Nephron progenitor cell (in vitro differentiated cells): Measurements from ENCODE around the gene CTNNA2.

Experiments
- DNase-seq: peaks from one replicate; pipeline ENCODE4 v3.0.0; 2021
- H3K27ac Mint-ChIP-seq: 2 replicates; pipeline ENCODE4 v1.8.0; 2021; ENCODE audit warnings: mild to moderate bottlenecking, moderate library complexity, mixed read lengths
- H3K27me3 Mint-ChIP-seq: 2 replicates; pipeline ENCODE4 v1.8.0; 2021; ENCODE audit warnings: mild to moderate bottlenecking, low read depth, mixed read lengths; ENCODE audit not compliant: poor library complexity
- H3K36me3 Mint-ChIP-seq: 2 replicates; pipeline ENCODE4 v1.8.0; 2021; ENCODE audit warnings: low read depth, mixed read lengths
- H3K4me1 Mint-ChIP-seq: 2 replicates; pipeline ENCODE4 v1.8.0; 2021; ENCODE audit warnings: mixed read lengths
- H3K4me3 Mint-ChIP-seq: 2 replicates; pipeline ENCODE4 v1.8.0; 2021; ENCODE audit warnings: mild to moderate bottlenecking, moderate library complexity, mixed read lengths
- H3K9me3 Mint-ChIP-seq: 2 replicates; pipeline ENCODE4 v1.8.0; 2021; ENCODE audit warnings: mild to moderate bottlenecking, moderate library complexity, mixed read lengths
- CTCF ChIP-seq: fragments of 200-600 bp; sonication (generic); IDR thresholded peaks from 2 replicates; pipeline ENCODE4 v1.5.0; 2021; ENCODE audit warnings: antibody characterized with exemption

CTNNA2 gene

GRCh38 chr2:80168037-80168436 lies 655.2 kb downstream of the CTNNA2 start:
- no peaks in the 10 kb centered on the region for H3K9me3 Mint-ChIP-seq
- no peak for DNase-seq
- peaks cover 4% of the 10 kb centered on the region for H3K27me3 Mint-ChIP-seq
- H3K36me3 Mint-ChIP-seq = no peaks in the 10 kb centered on the region
- no peak overlapping the region for H3K27ac Mint-ChIP-seq
- no peak for TF ChIP-seq CTCF
- no peak overlapping the region for H3K4me3 Mint-ChIP-seq
- H3K4me1 Mint-ChIP-seq = peaks cover 15% of the 10 kb centered on the region

GRCh38 chr2:80168801-80169200 lies 656.0 kb downstream of the CTNNA2 start:
- no peaks in the 10 kb centered on the region for H3K36me3 Mint-ChIP-seq
- H3K27me3 Mint-ChIP-seq = peaks cover 4% of the 10 kb centered on the region
- no peak for DNase-seq
- no peaks in the 10 kb centered on the region for H3K9me3 Mint-ChIP-seq
- peaks cover 15% of the 10 kb centered on the region for H3K4me1 Mint-ChIP-seq
- no peak overlapping the region for H3K4me3 Mint-ChIP-seq
- H3K27ac Mint-ChIP-seq = no peak overlapping the region
- no peak for TF ChIP-seq CTCF

- H3K27ac Mint-ChIP-seq = no peak overlapping the region
- TF ChIP-seq CTCF = no peak
- H3K9me3 Mint-ChIP-seq = no peaks in the 10 kb centered on the region
- H3K4me1 Mint-ChIP-seq = peaks cover 15% of the 10 kb centered on the region
- no peaks in the 10 kb centered on the region for H3K36me3 Mint-ChIP-seq
- H3K27me3 Mint-ChIP-seq = peaks cover 6% of the 10 kb centered on the region
- H3K4me3 Mint-ChIP-seq = no peak overlapping the region
- no peak for DNase-seq
Measured at GRCh38 chr2:80169811-80170594, 657.2 kb downstream of the CTNNA2 start.

- H3K9me3 Mint-ChIP-seq = peaks cover 21% of the 10 kb centered on the region
- no peak for TF ChIP-seq CTCF
- H3K27ac Mint-ChIP-seq = no peak overlapping the region
- H3K36me3 Mint-ChIP-seq = peaks cover 8% of the 10 kb centered on the region
- no peak for DNase-seq
- H3K4me1 Mint-ChIP-seq = peaks cover 9% of the 10 kb centered on the region
- peaks cover 3% of the 10 kb centered on the region for H3K27me3 Mint-ChIP-seq
- H3K4me3 Mint-ChIP-seq = no peak overlapping the region
Measured at GRCh38 chr2:80185091-80185490, 672.2 kb downstream of the CTNNA2 start.

- H3K27ac Mint-ChIP-seq = no peak overlapping the region
- peaks cover 3% of the 10 kb centered on the region for H3K27me3 Mint-ChIP-seq
- no peak for TF ChIP-seq CTCF
- H3K36me3 Mint-ChIP-seq = no peaks in the 10 kb centered on the region
- no peak overlapping the region for H3K4me3 Mint-ChIP-seq
- peaks cover 10% of the 10 kb centered on the region for H3K4me1 Mint-ChIP-seq
- DNase-seq = no peak
- H3K9me3 Mint-ChIP-seq = peaks cover 10% of the 10 kb centered on the region
Measured at GRCh38 chr2:80186262-80186661, 673.4 kb downstream of the CTNNA2 start.

GRCh38 chr2:80187156-80187555 lies 674.3 kb downstream of the CTNNA2 start:
- no peak for TF ChIP-seq CTCF
- no peaks in the 10 kb centered on the region for H3K36me3 Mint-ChIP-seq
- no peak overlapping the region for H3K4me3 Mint-ChIP-seq
- H3K27me3 Mint-ChIP-seq = peaks cover 3% of the 10 kb centered on the region
- H3K4me1 Mint-ChIP-seq = peaks cover 10% of the 10 kb centered on the region
- H3K27ac Mint-ChIP-seq = no peak overlapping the region
- H3K9me3 Mint-ChIP-seq = peaks cover 6% of the 10 kb centered on the region
- DNase-seq = no peak
